Measurements from ENCODE around the gene FRMD3. TPM values are rescaled to one million over a fixed set of nuclear protein-coding genes. Genes with fewer than 3 reads are reported as not detected.

The FRMD3 gene
- total and polyA plus RNA-seq, 2 donors (not counting 3 experiments of a cell fraction or from before 2014, with no cell fraction given): 3.0 to 6.1 TPM

DNA sequence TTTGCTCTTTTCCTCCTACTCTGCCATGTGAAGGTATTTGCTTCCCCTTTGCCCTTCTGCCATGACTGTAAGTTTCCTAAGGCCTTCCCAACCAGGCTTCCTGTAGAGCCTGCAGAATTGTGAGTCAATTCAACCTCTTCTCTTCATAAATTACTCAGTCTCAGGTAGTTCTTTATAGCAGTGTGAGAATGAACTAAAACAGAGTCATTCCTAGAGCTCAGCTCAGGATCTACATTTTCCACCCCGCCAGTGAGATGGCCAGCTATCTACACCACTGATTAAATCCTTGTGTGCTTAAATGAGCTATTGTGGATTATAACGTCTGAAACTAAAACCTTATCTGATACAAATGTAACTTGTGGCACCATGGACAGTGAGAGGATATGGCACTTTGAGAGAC, 55.0 kb downstream of the FRMD3 start:
- FAIRE-seq: no peak
- TF ChIP-seq POLR2A (IDR thresholded peaks at IDR 0.05; ENCODE audit: low read depth, low read length) (no peak), EZH2 (IDR thresholded peaks at IDR 0.05; ENCODE audit: borderline replicate concordance, low read depth, low read length, severe bottlenecking) (no peak), CTCF (IDR thresholded peaks at IDR 0.05; ENCODE audit: extremely low read depth in 1 of 2, insufficient read depth in 1 of 2, low read depth in 1 of 2, low read length in 2 of 2) (no peak)
- CTCF ChIA-PET: no interaction called here

GRCh38 chr9:83479765-83480164, 58.4 kb downstream of the FRMD3 start:
- no peaks in the 10 kb centered on the region for H3K79me2 ChIP-seq (ENCODE audit: control insufficient read depth, insufficient read depth, low read length)
- CTCF ChIA-PET: no interaction called here
- no peak overlapping the region for H3K4me3 ChIP-seq (replicated peaks in 1 of 3; ENCODE audit: insufficient read depth in 1 of 3, low read depth in 1 of 3, low read length in 3 of 3)
- no peaks in the 10 kb centered on the region for H3K4me1 ChIP-seq (ENCODE audit: control insufficient read depth, extremely low read depth, insufficient read depth, low read length)
- POLR2A ChIA-PET: no interaction called here
- H4K20me1 ChIP-seq (replicated peaks; ENCODE audit: control insufficient read depth, extremely low read depth, insufficient read depth, low read length): no peaks in the 10 kb centered on the region
- dilution Hi-C loops (cut with MboI; ENCODE audit: extremely low pct_ligation_motif_present, low sequenced_read_pairs) (no loop called here), intact Hi-C loops (cut with micrococcal nuclease) (no loop called here)
- DNase-seq (ENCODE audit: low read depth, low spot score) (no peak), FAIRE-seq (no peak)
- no peak overlapping the region for H2AFZ ChIP-seq (ENCODE audit: low read depth, low read length)
- no peak overlapping the region for H3K9ac ChIP-seq (replicated peaks; ENCODE audit: extremely low read depth, insufficient read depth, low read length)
- no peak for TF ChIP-seq CTCF (IDR thresholded peaks at IDR 0.05; ENCODE audit: extremely low read depth in 1 of 2, insufficient read depth in 1 of 2, low read depth in 1 of 2, low read length in 2 of 2)
- no peak for TF ChIP-seq FOS (IDR thresholded peaks at IDR 0.05; ENCODE audit: borderline replicate concordance, insufficient read depth, low read length)
- TF ChIP-seq POLR2A (IDR thresholded peaks at IDR 0.05; ENCODE audit: low read depth, low read length): no peak
- no TSS peak for BruUV-seq (replicated peaks)
- no peak overlapping the region for H3K27ac ChIP-seq (ENCODE audit: insufficient read depth, low read depth, low read length)
- no peaks in the 10 kb centered on the region for H3K36me3 ChIP-seq (ENCODE audit: control insufficient read depth in 2 of 2, extremely low read depth in 1 of 2, insufficient read depth in 2 of 2, low read length in 2 of 2)
- no peaks in the 10 kb centered on the region for H3K9me3 ChIP-seq (replicated peaks; ENCODE audit: control insufficient read depth, insufficient read depth, low read length)
- no peak overlapping the region for H3K4me2 ChIP-seq (ENCODE audit: insufficient read depth, low read length)
- no peaks in the 10 kb centered on the region for H3K9me1 ChIP-seq (replicated peaks; ENCODE audit: control insufficient read depth, extremely low read depth, insufficient read depth, low read length)
- no peaks in the 10 kb centered on the region for H3K27me3 ChIP-seq (ENCODE audit: control insufficient read depth in 2 of 2, insufficient read depth in 2 of 2, low read length in 2 of 2)

More for the DNA sequence above, 55.0 kb downstream of the FRMD3 start:
- H3K27ac ChIP-seq (ENCODE audit: insufficient read depth, low read depth, low read length): no peak overlapping the region
- BruUV-seq (replicated peaks): no TSS peak
- dilution Hi-C loops (cut with MboI; ENCODE audit: extremely low pct_ligation_motif_present, low sequenced_read_pairs): no loop called here
- H3K9ac ChIP-seq (replicated peaks; ENCODE audit: extremely low read depth, insufficient read depth, low read length): no peak overlapping the region
- no peaks in the 10 kb centered on the region for H3K27me3 ChIP-seq (ENCODE audit: control insufficient read depth in 2 of 2, insufficient read depth in 2 of 2, low read length in 2 of 2)
- H3K9me3 ChIP-seq (replicated peaks; ENCODE audit: control insufficient read depth, insufficient read depth, low read length): no peaks in the 10 kb centered on the region
- H3K4me1 ChIP-seq (ENCODE audit: control insufficient read depth, extremely low read depth, insufficient read depth, low read length): no peaks in the 10 kb centered on the region
- no peaks in the 10 kb centered on the region for H3K79me2 ChIP-seq (ENCODE audit: control insufficient read depth, insufficient read depth, low read length)
- H4K20me1 ChIP-seq (replicated peaks; ENCODE audit: control insufficient read depth, extremely low read depth, insufficient read depth, low read length): no peaks in the 10 kb centered on the region
- no peak for DNase-seq (ENCODE audit: low read depth, low spot score)
- H3K4me3 ChIP-seq (replicated peaks in 1 of 3; ENCODE audit: insufficient read depth in 1 of 3, low read depth in 1 of 3, low read length in 3 of 3): no peak overlapping the region
- H3K4me2 ChIP-seq (ENCODE audit: insufficient read depth, low read length): no peak overlapping the region
- no peaks in the 10 kb centered on the region for H3K36me3 ChIP-seq (ENCODE audit: control insufficient read depth in 2 of 2, extremely low read depth in 1 of 2, insufficient read depth in 2 of 2, low read length in 2 of 2)
- no peak overlapping the region for H2AFZ ChIP-seq (ENCODE audit: low read depth, low read length)
- intact Hi-C loops (cut with micrococcal nuclease): no loop called here
- H3K9me1 ChIP-seq (replicated peaks; ENCODE audit: control insufficient read depth, extremely low read depth, insufficient read depth, low read length): no peaks in the 10 kb centered on the region
- POLR2A ChIA-PET: no interaction called here

Data from endothelial cell of umbilical vein (primary cell).